Small intestine (tissue), 7 donors: ENCODE measurements around the gene RPL23. TPM values are rescaled to one million over a fixed set of nuclear protein-coding genes. Genes with fewer than 3 reads are reported as not detected.

Experiments
- DNase-seq, 2 donors: peaks; one replicate each; pipeline versions ENCODE4 v3.0.0 to v3.0.0-alpha.2; 2013
- FAIRE-seq: peaks from 2 replicates; lab custom pipeline; 2012; peaks lifted over from hg19 to GRCh38; lab: Jason Lieb, UNC
- H3K27ac ChIP-seq, 3 donors: one replicate each; pipeline ENCODE4 v1.5.1; 2013; ENCODE audit warnings: low read length in 2 of 3, mild to moderate bottlenecking in 2 of 3, control low read depth in 1 of 3, inconsistent platforms in 1 of 3, low read depth in 1 of 3, moderate library complexity in 1 of 3
- H3K27me3 ChIP-seq, 3 donors: one replicate each; pipeline ENCODE4 v1.6.1; 2013; ENCODE audit warnings: low read length in 3 of 3, inconsistent platforms in 1 of 3; ENCODE audit not compliant: control insufficient read depth in 3 of 3, insufficient read depth in 3 of 3
- H3K36me3 ChIP-seq, 3 donors: one replicate each; pipeline ENCODE4 v1.6.1; 2013; ENCODE audit warnings: low read length in 3 of 3, inconsistent platforms in 1 of 3, low read depth in 1 of 3, mild to moderate bottlenecking in 1 of 3, moderate library complexity in 1 of 3; ENCODE audit not compliant: control insufficient read depth in 3 of 3, insufficient read depth in 2 of 3
- H3K4me1 ChIP-seq, 3 donors: one replicate each; pipeline ENCODE4 v1.6.1; 2013; ENCODE audit warnings: low read length in 2 of 3, inconsistent platforms in 1 of 3, low read depth in 1 of 3, mild to moderate bottlenecking in 1 of 3, moderate library complexity in 1 of 3; ENCODE audit not compliant: control insufficient read depth in 3 of 3, insufficient read depth in 2 of 3
- H3K4me3 ChIP-seq, 3 donors: one replicate each; pipeline ENCODE4 v1.5.1; 2013; ENCODE audit warnings: low read length in 3 of 3, control low read depth in 1 of 3, inconsistent platforms in 1 of 3, low read depth in 1 of 3, mild to moderate bottlenecking in 1 of 3, moderate library complexity in 1 of 3
- H3K9me3 ChIP-seq, 2 donors: one replicate each; pipeline ENCODE4 v1.6.1; 2013; ENCODE audit warnings: low read depth in 1 of 2, low read length in 1 of 2; ENCODE audit not compliant: control insufficient read depth in 2 of 2, insufficient read depth in 1 of 2
- WGBS, 3 donors: extraction: QIAGEN DNeasy Blood & Tissue Kit; methylation state at CpG; one replicate each; pipeline ENCODE4 v1.1.7; 2013; 5-methylcytosine and 5-hydroxymethylcytosine counted together
- polyA plus RNA-seq, 4 donors: library from polyadenylated mRNA; stranded (reverse) in 3 of 4; unstranded in 1 of 4; fragments of 200-250 nt in 3 of 4; fragments of 120-200 nt in 1 of 4; gene quantifications; one replicate each; pipeline versions ENCODE4 v1.2.1 to v1.2.3, GENCODE V29; 2013
- donor health status: healthy with polysubstance abuse.
- donor health status: control.
- donor health status: control.
- donor health status: Bipolar disorder and iron deficiency.
- donor health status: healthy.

The RPL23 gene
- polyA plus RNA-seq, 4 donors, result 1,251 to 3,207 (median 2,577) TPM

GRCh38 chr17:38874505-38875400 lies 21.2 kb upstream of the RPL23 start:
- peak overlapping the region; percentile 55 to 98 (median 61) for H3K27ac ChIP-seq
- peak overlapping the region in 1 of 3 donors; percentile 20 for H3K4me3 ChIP-seq
- H3K36me3 ChIP-seq, result peaks cover under 1 to 84% (median 11%) of the 10 kb centered on the region in 3 donors
- H3K9me3 ChIP-seq, result no peaks in the 10 kb centered on the region
- peaks cover 19 to 73% (median 27%) of the 10 kb centered on the region in 3 donors for H3K4me1 ChIP-seq
- 42 to 47% (median 42%) methylated on average over 9 to 10 of the region's 10 CpGs for WGBS, 3 donors
- FAIRE-seq (no peak), DNase-seq (peak in 1 of 2 donors; percentile 16)
- H3K27me3 ChIP-seq, result no peaks in the 10 kb centered on the region

GRCh38 chr17:38873640-38874380 lies 20.3 kb upstream of the RPL23 start:
- H3K9me3 ChIP-seq, result no peaks in the 10 kb centered on the region
- peak overlapping the region; percentile 30 to 98 (median 86) for H3K27ac ChIP-seq
- FAIRE-seq (no peak), DNase-seq (peak in 1 of 2 donors; percentile 84)
- 25 to 44% (median 35%) methylated on average over 9 of the region's 9 CpGs for WGBS, 3 donors
- no peaks in the 10 kb centered on the region for H3K27me3 ChIP-seq
- H3K36me3 ChIP-seq, result peaks cover 0 to 76% (median 8%) of the 10 kb centered on the region in 3 donors
- H3K4me1 ChIP-seq, result peaks cover 16 to 66% (median 23%) of the 10 kb centered on the region in 3 donors
- H3K4me3 ChIP-seq, result peak overlapping the region in 2 of 3 donors; percentile 8 to 92

- Histone ChIP-seq H3K36me3 (peaks cover 0 to 66% (median 2%) of the 10 kb centered on the region in 3 donors), H3K27ac (peak overlapping the region; percentile 86 to 98 (median 97)), H3K9me3 (no peaks in the 10 kb centered on the region), H3K27me3 (no peaks in the 10 kb centered on the region), H3K4me1 (peaks cover 13 to 59% (median 16%) of the 10 kb centered on the region in 3 donors), H3K4me3 (peak overlapping the region in 2 of 3 donors; percentile 92 to 96)
- WGBS, 3 donors, result 24 to 41% (median 32%) methylated on average over 9 of the region's 9 CpGs
- no peak for FAIRE-seq
- peak; percentile 62 to 72 for DNase-seq
These were observed 19.3 kb upstream of the RPL23 start for GRCh38 chr17:38872671-38873385.

- Histone ChIP-seq H3K9me3 (no peaks in the 10 kb centered on the region), H3K4me1 (peaks cover 11 to 51% (median 16%) of the 10 kb centered on the region in 3 donors), H3K36me3 (peaks cover 0 to 59% (median 0%) of the 10 kb centered on the region in 3 donors), H3K27ac (peak overlapping the region; percentile 86 to 98 (median 97)), H3K27me3 (no peaks in the 10 kb centered on the region), H3K4me3 (peak overlapping the region in 2 of 3 donors; percentile 92 to 96)
- WGBS, 3 donors, result 16 to 23% (median 18%) methylated on average over 5 of the region's 5 CpGs
- FAIRE-seq, result no peak
- peak in 1 of 2 donors; percentile 70 for DNase-seq
These were observed 18.5 kb upstream of the RPL23 start for GRCh38 chr17:38872027-38872511.

DNA sequence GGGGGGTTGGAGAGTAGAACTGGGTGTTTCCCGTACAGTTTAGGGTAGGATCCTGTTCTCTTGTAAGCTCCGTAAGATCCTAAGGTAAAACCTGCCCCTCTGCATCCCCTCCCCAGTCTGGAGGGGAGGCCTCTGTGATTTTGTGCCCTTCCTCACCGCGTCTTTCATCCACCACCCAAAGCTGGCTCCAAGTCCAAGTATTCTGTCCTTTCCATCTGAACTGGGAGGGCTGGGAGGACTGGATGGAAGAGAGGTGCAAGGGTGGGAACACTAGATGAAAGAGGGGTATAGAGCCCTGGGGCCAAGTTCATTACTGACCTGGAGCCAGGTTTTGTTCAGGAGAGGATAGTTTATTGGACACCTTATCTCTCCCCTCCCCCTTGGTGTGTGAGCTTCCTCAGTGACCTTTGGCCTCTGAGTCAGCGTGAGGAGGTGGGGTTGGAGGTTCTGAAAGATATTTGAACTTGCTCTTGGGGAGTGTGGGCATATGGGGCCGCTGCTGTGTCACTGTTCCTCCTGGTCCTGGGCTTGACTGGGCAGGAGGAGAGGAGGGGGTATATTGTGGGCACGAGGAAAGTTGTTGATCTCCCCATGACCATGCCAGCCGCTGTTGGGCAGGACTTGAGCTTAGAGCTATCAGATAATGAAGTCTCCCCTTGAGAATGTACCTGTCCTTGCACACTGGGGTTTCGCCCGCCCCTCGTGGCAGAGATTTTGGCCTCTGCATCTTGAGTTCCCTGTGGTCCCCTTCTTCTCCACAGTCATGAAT lies 17.9 kb upstream of the RPL23 start:
- peaks cover 0 to 52% (median 0%) of the 10 kb centered on the region in 3 donors for H3K36me3 ChIP-seq
- DNase-seq, result peak; percentile 96 to 99
- H3K4me1 ChIP-seq, result peaks cover 11 to 48% (median 16%) of the 10 kb centered on the region in 3 donors
- H3K9me3 ChIP-seq, result no peaks in the 10 kb centered on the region
- no peak for FAIRE-seq
- no peaks in the 10 kb centered on the region for H3K27me3 ChIP-seq
- WGBS, 3 donors, result 4 to 11% (median 8%) methylated on average over 11 of the region's 11 CpGs
- H3K27ac ChIP-seq, result peak overlapping the region; percentile 86 to 98 (median 97)
- peak overlapping the region; percentile 84 to 96 (median 92) for H3K4me3 ChIP-seq

- no peaks in the 10 kb centered on the region for H3K27me3 ChIP-seq
- H3K4me1 ChIP-seq, result peaks cover 11 to 43% (median 14%) of the 10 kb centered on the region in 3 donors
- peak overlapping the region; percentile 90 to 98 (median 97) for H3K27ac ChIP-seq
- WGBS, 3 donors, result 0 to 1% (median 0%) methylated on average over 38 to 56 of the region's 56 CpGs
- peaks cover 0 to 46% (median 0%) of the 10 kb centered on the region in 3 donors for H3K36me3 ChIP-seq
- peak; percentile 81 to 83 for DNase-seq
- peak overlapping the region; percentile 84 to 96 (median 92) for H3K4me3 ChIP-seq
- FAIRE-seq, result no peak
- no peaks in the 10 kb centered on the region for H3K9me3 ChIP-seq
These were observed 17.0 kb upstream of the RPL23 start for GRCh38 chr17:38870259-38871165.
